ENCODE measurements around the gene NUAK1. TPM values are rescaled to one million over a fixed set of nuclear protein-coding genes. Genes with fewer than 3 reads are reported as not detected.

NUAK1 gene
- total RNA-seq, 1 experiment from 2014 or later, result 50.3 TPM

DNA sequence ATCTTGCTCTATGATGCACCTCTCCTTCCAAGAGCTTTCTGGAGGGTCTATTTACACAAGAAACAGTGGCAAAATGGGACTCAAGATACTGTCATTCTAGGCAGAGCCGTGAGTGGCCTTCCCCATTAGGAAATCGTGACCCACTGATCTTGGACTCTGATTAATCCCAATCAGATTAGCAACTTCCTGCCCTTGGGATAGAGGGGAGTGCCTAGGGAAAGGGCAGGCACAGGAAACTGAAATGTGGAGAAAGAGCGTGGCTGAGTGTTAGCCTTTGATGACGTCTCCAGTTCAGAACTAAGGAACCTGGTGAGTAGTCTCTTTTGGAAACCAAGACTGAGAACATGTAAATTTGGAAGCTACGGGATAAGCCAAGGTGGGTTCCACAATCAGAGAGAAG, 76.1 kb downstream of the NUAK1 start:
- ChIA-PET POLR2A (no interaction called here), CTCF (no interaction called here)
- no TSS peak for BruUV-seq (replicated peaks)
- no peak overlapping the region for H3K4me3 ChIP-seq (ENCODE audit: low read depth in 2 of 2, low read length in 2 of 2)
- peak overlapping the region; percentile 36; the same call in 1 of the 2 replicates for H3K27ac ChIP-seq (ENCODE audit: low read length)
- TF ChIP-seq POLR2AphosphoS5 (IDR thresholded peaks at IDR 0.05; ENCODE audit: low read depth, low read length) (no peak), TCF7L2 (IDR thresholded peaks at IDR 0.05; ENCODE audit: low read depth, low read length) (no peak), CTCF (IDR thresholded peaks at IDR 0.05) (no peak), SIN3A (IDR thresholded peaks at IDR 0.05; ENCODE audit: borderline replicate concordance, insufficient read depth, low read depth, low read length) (no peak)
- TF ChIP-seq, protein P1, sequence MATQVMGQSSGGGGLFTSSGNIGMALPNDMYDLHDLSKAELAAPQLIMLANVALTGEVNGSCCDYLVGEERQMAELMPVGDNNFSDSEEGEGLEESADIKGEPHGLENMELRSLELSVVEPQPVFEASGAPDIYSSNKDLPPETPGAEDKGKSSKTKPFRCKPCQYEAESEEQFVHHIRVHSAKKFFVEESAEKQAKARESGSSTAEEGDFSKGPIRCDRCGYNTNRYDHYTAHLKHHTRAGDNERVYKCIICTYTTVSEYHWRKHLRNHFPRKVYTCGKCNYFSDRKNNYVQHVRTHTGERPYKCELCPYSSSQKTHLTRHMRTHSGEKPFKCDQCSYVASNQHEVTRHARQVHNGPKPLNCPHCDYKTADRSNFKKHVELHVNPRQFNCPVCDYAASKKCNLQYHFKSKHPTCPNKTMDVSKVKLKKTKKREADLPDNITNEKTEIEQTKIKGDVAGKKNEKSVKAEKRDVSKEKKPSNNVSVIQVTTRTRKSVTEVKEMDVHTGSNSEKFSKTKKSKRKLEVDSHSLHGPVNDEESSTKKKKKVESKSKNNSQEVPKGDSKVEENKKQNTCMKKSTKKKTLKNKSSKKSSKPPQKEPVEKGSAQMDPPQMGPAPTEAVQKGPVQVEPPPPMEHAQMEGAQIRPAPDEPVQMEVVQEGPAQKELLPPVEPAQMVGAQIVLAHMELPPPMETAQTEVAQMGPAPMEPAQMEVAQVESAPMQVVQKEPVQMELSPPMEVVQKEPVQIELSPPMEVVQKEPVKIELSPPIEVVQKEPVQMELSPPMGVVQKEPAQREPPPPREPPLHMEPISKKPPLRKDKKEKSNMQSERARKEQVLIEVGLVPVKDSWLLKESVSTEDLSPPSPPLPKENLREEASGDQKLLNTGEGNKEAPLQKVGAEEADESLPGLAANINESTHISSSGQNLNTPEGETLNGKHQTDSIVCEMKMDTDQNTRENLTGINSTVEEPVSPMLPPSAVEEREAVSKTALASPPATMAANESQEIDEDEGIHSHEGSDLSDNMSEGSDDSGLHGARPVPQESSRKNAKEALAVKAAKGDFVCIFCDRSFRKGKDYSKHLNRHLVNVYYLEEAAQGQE (IDR thresholded peaks at IDR 0.05; ENCODE audit: insufficient read depth in 1 of 2, low read depth in 2 of 2, low read length in 1 of 2), result no peak
- no peaks in the 10 kb centered on the region for H3K27me3 ChIP-seq (ENCODE audit: control insufficient read depth, insufficient read depth, low read length)
- intact Hi-C loops (cut with micrococcal nuclease; ENCODE audit: unreplicated experiment) (no loop called here), in situ Hi-C loops (cut with HindIII; ENCODE audit: low pct_unique_long_range_greater_than_20kb, low sequenced_read_pairs) (no loop called here)
- DNase-seq (ENCODE audit: low read depth, low spot score), result no peak
- peaks cover 3% of the 10 kb centered on the region for H3K4me1 ChIP-seq (ENCODE audit: control insufficient read depth, insufficient read depth, low read length)
- H3K36me3 ChIP-seq (ENCODE audit: control insufficient read depth, insufficient read depth, low read length), result peaks cover 3% of the 10 kb centered on the region; the same call in 1 of the 2 replicates
- no peaks in the 10 kb centered on the region for H3K9me3 ChIP-seq (ENCODE audit: control insufficient read depth, insufficient read depth, low read depth, low read length)
- no peak for ATAC-seq

- Histone ChIP-seq H3K9me3 (ENCODE audit: control insufficient read depth, insufficient read depth, low read depth, low read length) (0 out of 2 replicates have a peak, but pooled peaks cover 5% of the 10 kb centered on the region), H3K4me3 (ENCODE audit: low read depth in 2 of 2, low read length in 2 of 2) (no peak overlapping the region), H3K36me3 (ENCODE audit: control insufficient read depth, insufficient read depth, low read length) (peaks cover 1% of the 10 kb centered on the region; the same call in 1 of the 2 replicates), H3K4me1 (ENCODE audit: control insufficient read depth, insufficient read depth, low read length) (peaks cover 3% of the 10 kb centered on the region), H3K27me3 (ENCODE audit: control insufficient read depth, insufficient read depth, low read length) (no peaks in the 10 kb centered on the region), H3K27ac (ENCODE audit: low read length) (no peak overlapping the region)
- CTCF ChIA-PET, result no interaction called here
- in situ Hi-C loops (cut with HindIII; ENCODE audit: low pct_unique_long_range_greater_than_20kb, low sequenced_read_pairs) (no loop called here), intact Hi-C loops (cut with micrococcal nuclease; ENCODE audit: unreplicated experiment) (no loop called here)
- ATAC-seq, result peak; percentile 60; the same call in 1 of the 2 replicates
- POLR2A ChIA-PET, result no interaction called here
- DNase-seq (ENCODE audit: low read depth, low spot score), result no peak
- no peak for TF ChIP-seq SIN3A (IDR thresholded peaks at IDR 0.05; ENCODE audit: borderline replicate concordance, insufficient read depth, low read depth, low read length)
- TF ChIP-seq POLR2AphosphoS5 (IDR thresholded peaks at IDR 0.05; ENCODE audit: low read depth, low read length), result no peak
- TF ChIP-seq CTCF (IDR thresholded peaks at IDR 0.05), result no peak
- TF ChIP-seq, protein P1 (IDR thresholded peaks at IDR 0.05; ENCODE audit: insufficient read depth in 1 of 2, low read depth in 2 of 2, low read length in 1 of 2), result no peak
- TF ChIP-seq TCF7L2 (IDR thresholded peaks at IDR 0.05; ENCODE audit: low read depth, low read length), result no peak
- BruUV-seq (replicated peaks), result no TSS peak
Measured at GRCh38 chr12:106058256-106059182, 80.2 kb downstream of the NUAK1 start.
